ENCODE data around the gene PPFIBP1.

Gene PPFIBP1

DNA sequence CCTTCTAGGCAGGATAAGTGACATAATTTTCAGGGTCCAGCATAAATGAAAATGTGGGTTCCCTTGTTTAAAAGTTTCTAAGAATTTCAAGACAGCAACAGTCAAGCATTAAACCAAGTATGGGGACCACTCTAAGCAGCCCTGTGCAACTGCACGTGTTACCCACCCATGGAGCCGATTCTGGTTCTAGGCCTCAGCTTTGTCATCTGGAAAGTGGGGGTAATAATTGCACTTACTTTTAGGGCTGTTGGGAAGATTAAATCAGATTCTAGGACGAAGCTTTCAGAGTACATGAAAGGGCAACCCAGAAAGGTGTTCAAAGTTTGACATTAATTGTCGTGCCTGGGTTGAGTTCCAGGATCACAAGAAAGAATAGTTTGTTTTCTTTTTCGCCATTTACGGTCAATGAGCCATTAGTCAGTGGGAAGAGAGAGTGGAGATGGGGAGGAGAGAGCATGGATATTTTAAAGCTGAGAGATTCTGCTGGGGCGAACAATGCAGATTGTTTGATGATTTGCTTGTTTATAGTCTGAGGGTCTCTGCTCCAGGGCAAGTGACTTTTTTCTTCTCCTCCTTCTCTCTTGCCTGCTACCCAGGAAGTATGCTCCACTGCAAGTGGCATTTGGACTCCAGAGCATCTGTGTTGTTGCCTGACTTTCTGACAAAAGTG lies 10.7 kb upstream of the PPFIBP1 start:
- no peak for DNase-seq (ENCODE audit: low spot score)

DNA sequence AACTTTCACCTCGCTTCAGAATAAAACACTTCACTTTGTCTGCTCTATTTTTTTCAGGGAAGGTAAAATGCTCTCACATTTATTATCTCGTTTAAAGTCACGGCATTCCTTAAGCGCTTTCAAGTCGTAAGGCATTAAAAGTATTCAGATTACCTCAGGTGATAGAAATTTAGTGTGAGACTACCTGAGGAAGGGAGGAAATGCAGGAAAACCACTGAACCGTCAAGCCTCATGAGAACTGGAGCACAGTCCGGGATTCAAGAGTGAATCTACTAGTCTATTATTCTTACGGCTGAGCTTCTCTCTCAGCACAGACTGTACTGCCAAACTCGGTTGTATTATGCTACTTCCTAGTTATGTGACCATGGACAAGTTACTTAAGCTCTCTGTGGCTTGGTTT lies 8.3 kb upstream of the PPFIBP1 start:
- DNase-seq (ENCODE audit: low spot score): no peak

DNA sequence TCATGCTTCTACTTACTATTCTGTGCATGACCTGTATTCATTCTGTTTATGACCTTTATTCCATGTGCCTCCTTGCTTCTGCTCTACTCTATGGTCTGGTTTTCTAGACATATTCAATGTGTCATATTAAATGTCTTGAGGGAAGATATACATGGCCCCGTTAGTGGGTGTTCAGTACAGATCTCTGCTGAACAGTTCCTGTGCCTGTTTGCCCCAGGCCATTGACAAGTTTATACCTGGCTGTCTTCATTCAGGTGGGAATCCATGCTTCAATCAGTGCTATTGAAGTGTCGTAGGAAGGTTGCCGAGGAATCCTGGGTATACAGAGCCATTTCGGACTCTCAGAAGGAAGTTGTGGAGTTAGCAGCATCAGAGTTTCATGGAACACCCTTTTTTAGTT lies 7.4 kb upstream of the PPFIBP1 start:
- DNase-seq (ENCODE audit: low spot score): no peak

DNA sequence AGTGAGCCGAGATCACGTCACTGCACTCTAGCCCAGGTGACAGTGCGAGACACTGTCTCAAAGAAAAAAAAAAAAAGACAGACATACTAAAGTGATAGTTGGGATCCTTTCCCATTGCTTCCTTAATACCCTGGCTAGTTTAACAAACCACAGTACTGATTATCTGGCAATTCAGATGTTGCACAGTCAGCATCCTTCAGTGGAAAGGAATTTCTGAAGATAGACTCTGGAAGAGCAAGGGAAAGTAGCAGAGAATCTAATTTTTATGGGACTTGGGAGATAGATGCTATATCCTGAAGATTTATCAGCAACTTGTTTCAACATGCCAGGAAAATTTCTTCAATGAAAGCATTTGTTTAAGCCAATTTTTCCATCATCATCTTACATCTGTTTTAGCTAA lies 6.5 kb upstream of the PPFIBP1 start:
- no peak for DNase-seq (ENCODE audit: low spot score)

DNA sequence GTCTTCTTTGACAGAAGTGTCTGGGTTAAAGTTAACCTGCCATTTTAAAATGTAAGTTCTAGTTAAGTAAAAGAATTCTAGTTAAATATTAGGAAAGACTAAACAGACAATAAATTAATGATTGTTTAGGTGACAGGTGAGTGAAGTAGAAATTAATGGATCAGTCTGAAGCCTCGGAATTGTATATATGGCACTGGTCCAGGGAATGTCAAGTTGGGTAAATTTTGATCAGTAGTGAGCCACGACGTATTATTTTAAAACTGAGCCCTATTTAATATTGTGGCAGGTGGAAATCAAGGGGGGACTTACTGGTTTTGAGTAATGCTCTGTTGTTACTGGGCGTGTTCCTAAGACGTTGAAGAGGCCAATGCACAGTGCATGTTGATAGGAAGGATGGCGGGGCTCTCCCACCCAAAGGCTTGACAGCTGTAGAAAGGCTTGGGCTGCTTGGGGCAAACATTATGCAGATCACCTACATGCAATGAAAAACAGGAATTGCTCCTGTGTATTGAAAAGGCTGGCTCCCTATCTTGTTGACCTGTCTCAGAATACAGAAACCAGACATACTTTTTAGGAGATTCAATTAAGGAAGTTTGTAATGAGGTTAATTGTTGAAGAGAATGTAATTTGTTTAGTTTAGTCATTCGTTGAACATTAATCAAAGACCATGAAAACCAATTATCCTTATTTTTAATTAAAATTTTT lies 5.9 kb upstream of the PPFIBP1 start:
- DNase-seq (ENCODE audit: low spot score): no peak

DNA sequence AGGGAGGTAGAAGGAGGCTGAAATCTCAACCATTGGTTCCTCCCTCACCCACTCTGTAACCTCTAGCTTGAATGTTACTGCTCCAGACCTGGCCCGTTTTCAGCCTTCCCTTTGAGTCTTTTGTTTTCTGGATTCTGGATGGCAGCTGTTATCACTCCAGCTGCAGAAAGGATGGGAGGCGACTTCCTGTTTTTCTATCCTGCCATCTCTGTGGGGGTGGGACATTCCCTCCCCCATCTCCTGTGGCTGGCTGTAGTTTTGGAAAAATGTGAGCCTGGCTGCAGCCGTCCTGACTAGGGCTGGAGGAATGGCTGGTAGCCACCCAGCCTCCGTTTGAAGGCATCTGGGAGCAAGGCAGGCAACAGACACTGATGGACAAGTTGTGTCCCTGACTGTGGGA lies 2.9 kb upstream of the PPFIBP1 start:
- no peak for DNase-seq (ENCODE audit: low spot score)

DNA sequence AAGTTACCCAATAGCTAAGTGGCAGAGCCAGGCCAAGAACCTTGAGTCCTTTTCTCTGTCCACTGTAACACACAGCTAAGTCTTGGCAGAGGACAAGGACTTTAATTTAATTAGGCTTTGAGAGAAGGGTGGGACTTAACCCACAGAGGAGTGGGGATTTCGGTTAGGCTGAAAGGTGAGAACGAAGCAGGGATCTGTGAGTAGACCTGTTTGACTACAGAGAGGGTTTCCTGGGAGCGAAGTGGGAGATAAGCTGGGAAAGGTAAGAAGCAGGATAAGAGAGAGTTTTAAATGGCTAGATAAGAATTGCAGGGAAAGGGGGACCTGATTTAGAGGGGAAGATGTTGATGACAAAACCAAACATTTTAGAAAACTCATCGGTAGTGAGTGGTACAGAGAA lies 2.0 kb upstream of the PPFIBP1 start:
- no peak for DNase-seq (ENCODE audit: low spot score)

DNA sequence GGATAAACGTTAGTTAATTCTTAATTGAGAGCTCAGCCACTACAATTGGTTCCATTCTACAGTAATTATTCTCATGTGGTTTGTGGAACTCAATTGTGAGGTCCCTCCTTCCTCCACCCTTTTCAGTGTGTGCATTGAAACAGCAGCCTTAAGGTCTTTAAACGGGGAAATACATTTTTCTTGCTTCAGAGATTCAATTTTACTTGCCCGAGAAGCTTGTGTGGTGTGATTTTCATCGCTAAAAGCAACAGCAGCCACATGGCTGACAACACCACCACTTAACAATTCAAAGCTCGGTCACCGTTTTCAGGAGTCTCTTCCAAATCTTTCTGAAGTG lies 733 bp upstream of the PPFIBP1 start:
- DNase-seq (ENCODE audit: low spot score): no peak

DNA sequence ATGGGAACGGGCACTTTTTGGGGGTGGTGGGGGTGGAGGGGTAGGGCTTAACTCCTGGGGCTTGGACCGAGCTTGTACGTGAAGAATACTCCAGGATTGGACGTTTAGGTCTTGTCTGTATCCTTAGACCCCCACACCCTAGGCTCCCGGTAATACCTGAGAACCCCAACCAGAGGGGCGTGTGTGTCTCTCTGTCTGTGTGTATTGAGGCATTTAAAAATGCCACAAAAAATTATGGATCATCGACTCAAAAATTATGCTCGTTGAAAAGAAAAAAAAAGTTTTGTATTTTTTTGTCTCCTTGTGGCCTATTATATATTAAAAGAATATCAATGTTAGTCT lies 459 bp downstream of the PPFIBP1 start:
- DNase-seq (ENCODE audit: low spot score): no peak

DNA sequence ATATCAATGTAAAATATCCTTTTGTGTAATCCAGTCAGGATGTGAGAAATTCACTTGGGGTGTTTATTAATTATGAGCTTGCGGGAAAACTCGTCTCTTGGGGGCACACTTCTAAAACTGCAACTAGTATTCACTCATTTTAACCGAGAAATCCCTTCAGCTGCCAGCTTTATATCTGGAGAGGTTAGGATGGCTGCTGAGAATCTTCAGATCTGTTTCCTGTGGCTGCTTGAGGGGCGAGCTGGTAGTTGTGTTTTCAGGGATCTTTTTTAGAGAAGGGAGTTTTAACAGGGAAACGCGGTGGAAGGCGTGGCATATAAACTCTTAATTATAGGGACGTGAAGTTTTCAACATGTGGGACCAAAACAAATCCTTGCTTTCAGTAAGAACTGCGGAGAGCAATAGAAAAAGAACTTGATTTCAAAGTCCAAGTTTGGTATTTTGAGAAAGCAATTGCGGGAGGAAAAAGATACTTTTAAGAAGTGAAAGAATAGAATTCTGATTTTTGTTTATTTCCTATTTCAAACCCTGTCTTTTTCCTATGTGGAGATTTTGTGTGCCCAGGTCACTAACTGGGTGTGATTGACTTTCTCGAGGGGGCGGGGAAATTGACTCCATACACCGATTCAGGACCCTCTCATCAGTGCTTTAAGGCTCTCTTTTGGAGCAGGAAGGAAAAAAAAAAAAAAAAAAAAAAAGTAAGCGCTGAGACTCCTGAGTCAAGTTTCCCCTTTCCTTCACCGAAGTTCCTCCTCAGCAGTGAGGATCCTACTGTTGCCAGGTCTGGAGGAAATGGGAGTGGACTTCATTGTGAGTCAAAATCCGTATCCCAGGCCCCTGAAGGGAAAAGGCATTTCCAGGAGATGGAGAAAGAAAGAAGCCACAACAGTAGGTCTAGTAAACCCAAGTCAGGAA lies 1.1 kb downstream of the PPFIBP1 start:
- DNase-seq (ENCODE audit: low spot score): no peak

DNA sequence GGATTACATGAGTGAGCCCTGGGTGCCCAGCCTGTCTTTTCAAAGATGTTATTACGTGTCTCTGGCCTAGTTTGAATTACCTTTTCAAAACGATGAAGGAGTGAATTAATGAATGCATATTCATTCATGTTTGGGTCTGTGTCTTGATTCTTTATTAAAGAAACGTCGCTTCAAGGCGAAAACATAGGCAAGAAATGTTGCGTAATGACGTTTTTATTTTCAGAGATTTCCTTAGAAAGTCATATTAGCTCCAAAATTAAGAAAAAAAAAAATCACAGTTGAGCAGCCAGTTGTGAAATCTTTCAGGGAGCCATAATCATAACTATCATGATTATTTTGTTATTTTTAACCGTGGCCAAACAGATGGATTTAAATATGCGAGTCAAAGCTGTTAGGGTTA lies 3.5 kb downstream of the PPFIBP1 start:
- DNase-seq (ENCODE audit: low spot score): no peak

DNA sequence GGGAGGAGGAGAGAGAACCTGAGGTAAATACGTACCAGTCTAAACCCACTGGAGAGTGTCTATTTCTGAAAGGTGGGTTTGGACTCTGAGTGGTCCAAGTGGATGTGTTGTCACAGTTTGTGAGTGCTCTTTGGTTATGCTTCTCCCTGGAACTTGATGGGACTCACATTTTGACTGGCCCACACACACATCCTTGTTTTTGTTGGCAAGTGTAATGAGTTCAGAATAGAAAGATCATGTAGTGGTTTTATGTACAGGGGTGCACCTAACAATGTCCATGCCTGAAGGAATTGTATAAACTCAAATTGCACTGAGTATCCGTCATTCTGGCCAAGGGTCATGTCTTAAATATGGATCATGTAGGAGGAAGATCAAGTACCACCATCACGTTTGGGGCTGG lies 4.8 kb downstream of the PPFIBP1 start:
- no peak for DNase-seq (ENCODE audit: low spot score)

DNA sequence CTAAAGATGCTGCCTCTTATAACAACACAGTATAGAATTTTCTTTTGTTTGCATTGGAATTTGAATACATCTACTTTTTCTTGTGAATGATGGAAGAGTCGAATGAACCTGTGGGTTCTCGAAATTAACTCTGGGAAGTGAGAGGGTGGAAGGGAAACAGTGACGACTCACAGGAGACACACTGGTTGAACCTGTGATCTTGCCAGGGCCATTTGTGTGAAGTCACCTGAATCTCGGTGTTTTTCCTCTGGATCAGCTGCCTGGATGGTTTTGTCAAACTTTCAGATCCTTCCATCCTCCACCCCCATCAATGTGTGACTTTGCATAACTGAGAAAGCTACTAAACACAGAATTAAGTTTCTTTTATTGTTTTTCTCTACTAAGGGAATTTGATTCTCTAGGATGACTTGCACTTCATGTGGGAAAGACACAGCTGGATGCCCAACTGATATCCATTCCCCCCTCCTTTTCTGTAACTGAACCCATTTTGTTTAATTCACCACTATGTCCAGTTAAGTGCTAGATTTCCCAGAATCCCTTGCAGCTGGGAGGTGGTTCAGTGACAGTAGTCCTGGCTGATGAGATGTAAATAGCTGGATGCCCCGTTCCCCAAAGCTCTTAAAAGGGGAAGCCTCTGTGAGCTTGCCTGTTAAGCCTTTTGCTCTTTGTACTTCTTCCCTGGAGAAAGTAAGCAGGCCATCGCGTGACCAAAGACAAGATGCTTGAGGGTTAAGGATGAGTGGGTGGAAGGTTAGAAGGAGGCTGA lies 6.3 kb downstream of the PPFIBP1 start:
- no peak for DNase-seq (ENCODE audit: low spot score)

DNA sequence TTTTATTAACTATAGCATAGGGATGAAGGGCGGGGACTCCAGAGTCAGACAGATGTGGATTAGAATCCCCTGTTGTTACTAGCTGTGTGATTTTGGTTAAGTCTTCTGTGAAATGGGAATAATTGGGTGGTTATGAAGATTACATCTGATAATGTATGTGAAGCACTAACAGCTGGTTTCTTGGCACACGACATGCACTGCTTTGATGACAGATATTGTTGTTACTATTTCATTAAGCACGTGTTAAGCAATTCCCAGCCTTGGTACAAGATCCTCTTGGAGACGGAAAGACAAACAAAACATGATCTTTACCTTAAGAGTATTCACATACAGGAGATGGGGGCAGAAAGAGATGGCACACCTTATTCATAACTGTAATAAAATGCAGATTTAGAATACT lies 7.9 kb downstream of the PPFIBP1 start:
- DNase-seq (ENCODE audit: low spot score): no peak

DNA sequence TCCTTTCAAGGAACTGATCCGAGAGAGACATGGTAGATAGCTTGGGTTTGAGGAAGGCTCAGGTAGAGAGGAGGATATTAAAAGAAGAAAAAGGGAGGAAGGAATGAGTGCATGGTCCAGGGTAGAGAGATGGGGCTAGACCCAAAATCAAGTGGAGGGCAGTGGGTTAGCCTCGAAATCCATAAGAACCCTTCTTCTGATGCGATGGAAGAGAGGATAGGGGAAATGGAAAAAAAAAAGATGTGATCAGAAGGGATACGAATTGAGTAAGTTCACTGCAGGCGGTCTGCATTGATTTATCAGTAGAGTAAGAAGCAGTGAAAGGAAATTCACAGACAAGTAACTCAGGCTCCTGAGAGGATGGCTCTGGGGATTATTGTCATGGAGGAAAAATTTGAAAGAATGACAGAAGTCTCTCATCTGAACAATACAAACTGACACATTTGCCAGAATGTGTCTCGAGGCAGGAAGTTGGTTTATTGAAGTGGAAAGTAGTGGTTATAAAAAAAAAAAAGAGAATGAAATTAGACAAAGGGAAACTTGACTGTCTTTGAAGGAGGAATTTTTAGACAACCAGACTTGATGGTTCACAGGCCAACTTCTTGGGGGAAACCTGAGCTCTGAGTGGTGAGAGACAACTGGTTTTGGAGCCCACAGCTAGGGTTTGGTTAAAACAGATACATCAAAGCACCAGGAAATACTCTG lies 10.2 kb downstream of the PPFIBP1 start:
- DNase-seq (ENCODE audit: low spot score): no peak

DNA sequence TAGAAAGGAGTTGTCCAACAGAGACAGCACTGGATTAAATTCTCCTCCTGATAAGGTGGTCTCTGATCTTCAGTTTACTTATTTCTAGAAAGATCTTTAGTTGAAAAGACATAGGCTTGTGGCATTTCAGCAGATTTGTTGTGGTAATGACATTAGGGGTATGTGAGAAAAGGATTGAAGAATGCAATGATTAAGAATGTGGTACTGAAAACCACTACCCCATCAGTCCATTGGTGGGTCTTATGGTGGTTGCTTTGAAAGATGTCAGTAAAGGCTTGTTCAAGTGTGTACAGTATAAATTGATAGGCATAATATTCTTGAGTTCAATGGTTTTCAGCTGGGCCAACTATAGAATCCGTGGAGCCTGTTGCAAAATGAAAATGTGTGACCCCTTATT lies 10.8 kb downstream of the PPFIBP1 start:
- DNase-seq (ENCODE audit: low spot score): no peak

DNA sequence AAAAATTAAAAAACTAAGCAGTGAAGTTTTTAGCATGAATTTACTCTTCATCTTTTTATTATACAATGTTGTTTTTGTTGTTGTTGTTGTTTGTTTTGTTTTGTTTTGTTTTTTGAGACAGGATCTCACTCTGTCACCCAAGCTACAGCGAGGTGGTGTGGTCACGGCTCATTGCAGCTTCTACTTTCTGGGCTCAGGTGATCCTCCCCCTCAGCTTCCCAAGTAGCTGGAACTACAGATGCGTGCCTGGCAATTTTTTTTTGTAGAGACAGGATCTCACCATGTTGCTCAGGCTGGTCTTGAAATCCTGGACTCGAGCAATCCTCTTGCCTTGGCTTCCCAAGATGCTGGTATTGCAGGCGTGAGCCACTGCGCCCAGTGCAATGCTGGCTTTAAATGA lies 11.3 kb downstream of the PPFIBP1 start:
- no peak for DNase-seq (ENCODE audit: low spot score)

DNA sequence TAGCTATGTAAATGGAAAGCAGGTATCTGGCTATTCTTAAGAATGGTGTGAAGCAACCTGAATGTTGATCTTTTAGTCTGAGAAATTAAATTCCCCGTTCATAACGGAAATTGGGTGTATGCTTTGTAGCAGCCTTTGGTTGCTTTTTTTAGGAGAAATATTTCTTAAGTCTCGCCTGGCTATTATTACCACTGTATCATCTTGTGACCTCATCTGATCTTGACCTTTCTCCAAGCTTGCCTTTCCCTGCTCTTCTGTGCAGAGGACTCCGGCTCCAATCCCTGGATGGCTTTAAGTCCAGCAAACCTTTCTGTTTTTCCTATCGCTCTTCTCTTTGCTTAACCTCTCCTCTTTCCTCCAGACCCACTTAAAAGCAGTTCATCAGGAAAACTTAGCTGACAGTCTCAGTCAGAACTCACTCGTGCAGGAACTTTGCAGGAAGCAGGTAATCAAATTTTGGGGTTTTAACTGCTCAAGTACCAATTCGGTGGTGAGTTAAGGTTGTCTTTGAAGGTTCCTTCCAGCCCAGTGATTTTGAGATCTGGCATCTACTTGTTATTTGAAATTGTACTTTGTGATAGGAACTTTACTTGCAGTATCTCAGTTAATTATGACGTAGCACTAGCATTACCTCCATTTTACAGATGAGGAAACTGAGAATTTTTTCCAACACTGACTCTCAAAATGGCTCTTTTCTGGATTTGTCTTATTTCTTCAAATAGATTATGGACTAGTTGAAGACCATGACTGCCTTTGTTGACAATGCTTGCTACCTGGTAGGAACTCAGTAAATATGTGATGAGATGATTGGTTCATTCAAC lies 14.1 kb downstream of the PPFIBP1 start:
- DNase-seq (ENCODE audit: low spot score): no peak

DNA sequence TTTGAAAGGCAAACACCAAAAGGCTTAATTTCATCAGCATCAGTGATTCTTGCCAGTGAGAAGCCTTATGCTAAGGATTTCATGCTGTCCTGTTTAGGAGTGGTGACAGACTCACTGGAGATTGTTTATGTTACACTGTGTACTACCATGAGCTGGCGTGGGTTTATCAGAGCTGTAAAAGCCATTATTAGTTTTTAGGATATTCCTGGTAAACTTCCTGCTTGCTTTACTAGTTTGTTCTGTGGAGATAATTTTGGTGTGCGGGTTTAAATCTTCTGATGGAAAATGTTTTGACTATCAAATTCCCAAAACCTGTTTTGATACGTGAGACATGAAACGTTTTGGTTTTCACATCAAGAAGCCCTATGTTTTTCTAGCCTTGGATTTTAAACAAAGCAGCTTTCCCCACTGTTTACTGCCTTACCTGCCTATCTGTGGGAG lies 15.2 kb downstream of the PPFIBP1 start:
- DNase-seq (ENCODE audit: low spot score): no peak

DNA sequence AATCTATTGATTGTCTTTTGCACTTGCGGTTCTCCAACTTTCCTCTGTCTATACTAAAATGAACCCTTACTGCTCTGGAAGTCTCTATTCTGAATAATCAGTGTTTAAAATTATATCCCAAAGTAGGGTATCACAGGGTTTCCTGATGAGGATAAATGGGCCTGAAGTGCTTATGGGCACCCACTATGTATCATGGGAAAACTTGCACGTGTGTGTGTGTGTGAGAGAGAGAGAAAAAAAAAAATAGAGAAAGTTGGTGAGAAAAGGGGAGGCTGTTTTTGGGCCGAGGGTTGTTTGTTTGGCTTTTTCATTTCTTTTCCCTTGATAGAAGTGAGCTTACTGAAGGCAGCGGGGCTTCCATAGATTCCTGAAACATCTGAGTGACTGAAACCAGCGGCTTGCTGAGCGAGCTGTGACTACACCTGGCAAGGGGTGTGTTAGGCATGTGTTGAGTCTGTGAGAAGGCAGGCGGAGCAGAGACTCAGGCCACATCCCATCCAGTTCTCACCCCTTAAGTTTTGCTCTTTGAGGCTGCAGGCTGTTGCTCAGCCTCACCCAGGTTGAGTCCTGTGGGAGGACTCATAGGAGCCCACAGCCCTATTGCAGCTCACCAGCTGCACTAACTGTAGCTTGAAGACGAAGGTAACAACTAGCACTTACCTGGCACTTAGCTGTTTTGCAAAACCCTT lies 17.2 kb downstream of the PPFIBP1 start:
- DNase-seq (ENCODE audit: low spot score): no peak
